Hepatocyte (in vitro differentiated cells): ENCODE measurements around the gene MIPOL1. TPM values are rescaled to one million over a fixed set of nuclear protein-coding genes. Genes with fewer than 3 reads are reported as not detected.
"Not testable (repeated sequence)": the region's sequence is repeated elsewhere in the genome, so short reads cannot be mapped to it uniquely, and the experiment has no call there.

ENCODE experiments used
- DNase-seq: peaks from one replicate; pipeline ENCODE4 v3.0.0-alpha.2; 2016; ENCODE audit warnings: low spot score
- H2AFZ ChIP-seq: fragments of 200-600 bp; sonication (generic); 2 replicates; pipeline ENCODE4 v1.6.0; 2016; ENCODE audit warnings: antibody characterized with exemption, mild to moderate bottlenecking
- H3K27ac ChIP-seq: fragments of 200-600 bp; sonication (generic); 2 replicates; pipeline ENCODE4 v1.5.1; 2016; ENCODE audit warnings: mild to moderate bottlenecking
- H3K27me3 ChIP-seq: fragments of 200-600 bp; sonication (generic); 2 replicates; pipeline ENCODE4 v1.6.1; 2016
- H3K36me3 ChIP-seq: fragments of 200-600 bp; sonication (generic); replicated peaks from 2 replicates; pipeline ENCODE4 v1.5.1; 2016; ENCODE audit warnings: low read depth; ENCODE audit not compliant: insufficient read depth
- H3K4me1 ChIP-seq: fragments of 200-600 bp; sonication (generic); 2 replicates; pipeline ENCODE4 v1.5.1; 2016; ENCODE audit warnings: mild to moderate bottlenecking, moderate library complexity; ENCODE audit not compliant: insufficient read depth
- H3K4me2 ChIP-seq: fragments of 200-600 bp; sonication (generic); 2 replicates; pipeline ENCODE4 v1.6.0; 2016
- H3K4me3 ChIP-seq: fragments of 200-600 bp; sonication (generic); 2 replicates; pipeline ENCODE4 v1.5.1; 2016; ENCODE audit warnings: mild to moderate bottlenecking
- H3K79me2 ChIP-seq: fragments of 200-600 bp; sonication (generic); 2 replicates; pipeline ENCODE4 v1.6.0; 2017; ENCODE audit warnings: mild to moderate bottlenecking
- H3K9me2 ChIP-seq: fragments of 200-600 bp; sonication (generic); replicated peaks from 2 replicates; pipeline ENCODE4 v1.6.0; 2017; ENCODE audit warnings: mild to moderate bottlenecking; ENCODE audit not compliant: insufficient read depth
- H3K9me3 ChIP-seq: fragments of 200-600 bp; sonication (generic); 2 replicates; pipeline ENCODE4 v1.5.1; 2016; ENCODE audit warnings: low read depth, mild to moderate bottlenecking
- H4K20me1 ChIP-seq: fragments of 200-600 bp; sonication (generic); 2 replicates; pipeline ENCODE4 v1.6.0; 2016; ENCODE audit warnings: mild to moderate bottlenecking; ENCODE audit not compliant: insufficient read depth, poor library complexity, severe bottlenecking
- EZH2 ChIP-seq: fragments of 200-600 bp; sonication (generic); IDR thresholded peaks from 2 replicates; pipeline ENCODE4 v1.6.1; 2016; ENCODE audit warnings: antibody characterized with exemption, mild to moderate bottlenecking, borderline replicate concordance
- EZH2phosphoT487 ChIP-seq: fragments of 200-600 bp; sonication (generic); IDR thresholded peaks from one replicate; pipeline ENCODE4 v1.6.1; 2018; ENCODE audit warnings: antibody characterized with exemption, mild to moderate bottlenecking, low read depth, moderate library complexity; ENCODE audit not compliant: unreplicated experiment, severe bottlenecking
- WGBS: methylation state at CpG from one replicate; pipeline ENCODE4 v1.1.6; 2016; ENCODE audit warnings: low lambda C conversion rate; ENCODE audit errors: missing lambda C conversion rate; 5-methylcytosine and 5-hydroxymethylcytosine counted together
- polyA plus RNA-seq: library from polyadenylated mRNA; unstranded; fragments of >200 nt; fragmentation: Nextera tagmentation; extraction: Ambion mirVana; gene quantifications from 2 replicates; pipeline ENCODE4 v1.2.1, GENCODE V29; 2016
- total RNA-seq: library from RNA; depleted of rRNA; stranded (reverse); fragments of >200 nt; gene quantifications from 2 replicates; pipeline ENCODE4 v1.2.3, GENCODE V29; 2014
- TF ChIP-seq, protein P1 (sequence below): fragments of 200-600 bp; sonication (generic); IDR thresholded peaks from 2 replicates; pipeline ENCODE4 v1.5.1; 2016; ENCODE audit warnings: antibody characterized with exemption, mild to moderate bottlenecking; ENCODE audit not compliant: poor library complexity

Gene MIPOL1
- total and polyA plus RNA-seq, 2 experiments from 2014 or later, result 2.6 to 16.6 TPM

DNA sequence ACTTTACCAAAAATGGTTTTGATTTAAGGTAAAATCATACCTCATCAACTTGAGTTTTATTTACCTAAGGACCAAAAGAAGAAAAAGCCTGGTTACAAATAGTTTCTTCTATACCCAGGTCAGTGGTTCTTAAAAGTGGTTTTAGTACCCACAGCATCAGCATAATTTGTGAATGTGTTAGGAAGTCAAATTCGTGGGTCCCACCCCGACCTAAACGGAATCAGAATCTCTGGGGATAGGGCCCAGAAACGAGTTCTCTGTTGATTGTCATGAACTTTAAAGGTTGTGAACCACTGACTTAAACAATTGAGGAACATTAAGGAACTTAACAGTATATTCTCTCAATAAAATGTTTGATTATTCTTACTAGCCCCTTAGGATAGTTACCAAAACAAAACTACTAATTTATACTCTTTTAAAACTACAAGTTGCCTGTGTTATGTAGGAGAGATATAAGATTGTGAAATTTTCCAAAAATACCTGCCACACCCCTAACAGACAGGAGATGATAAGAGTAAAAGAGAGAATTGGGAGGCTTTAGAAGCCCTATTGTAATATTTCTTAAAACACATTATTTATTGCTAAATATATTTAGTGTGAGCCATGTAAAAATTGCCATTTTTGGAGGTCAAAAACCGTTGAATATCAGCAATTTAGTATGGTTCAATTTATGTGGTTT, 24.7 kb upstream of the MIPOL1 start:
- Histone ChIP-seq H3K9me2 (no peaks in the 10 kb centered on the region), H3K4me2 (peak overlapping the region; percentile 83), H4K20me1 (no peaks in the 10 kb centered on the region), H2AFZ (peak overlapping the region; percentile 89), H3K4me1 (peaks cover 10% of the 10 kb centered on the region), H3K27ac (peak overlapping the region; percentile 97), H3K27me3 (no peaks in the 10 kb centered on the region), H3K79me2 (peaks cover 5% of the 10 kb centered on the region), H3K9me3 (no peaks in the 10 kb centered on the region), H3K4me3 (peak overlapping the region; percentile 73), H3K36me3 (no peaks in the 10 kb centered on the region)
- WGBS, result 73% methylated on average over 5 of the region's 5 CpGs
- no peak for DNase-seq
- TF ChIP-seq EZH2 (no peak), EZH2phosphoT487 (no peak)
- TF ChIP-seq, protein P1, sequence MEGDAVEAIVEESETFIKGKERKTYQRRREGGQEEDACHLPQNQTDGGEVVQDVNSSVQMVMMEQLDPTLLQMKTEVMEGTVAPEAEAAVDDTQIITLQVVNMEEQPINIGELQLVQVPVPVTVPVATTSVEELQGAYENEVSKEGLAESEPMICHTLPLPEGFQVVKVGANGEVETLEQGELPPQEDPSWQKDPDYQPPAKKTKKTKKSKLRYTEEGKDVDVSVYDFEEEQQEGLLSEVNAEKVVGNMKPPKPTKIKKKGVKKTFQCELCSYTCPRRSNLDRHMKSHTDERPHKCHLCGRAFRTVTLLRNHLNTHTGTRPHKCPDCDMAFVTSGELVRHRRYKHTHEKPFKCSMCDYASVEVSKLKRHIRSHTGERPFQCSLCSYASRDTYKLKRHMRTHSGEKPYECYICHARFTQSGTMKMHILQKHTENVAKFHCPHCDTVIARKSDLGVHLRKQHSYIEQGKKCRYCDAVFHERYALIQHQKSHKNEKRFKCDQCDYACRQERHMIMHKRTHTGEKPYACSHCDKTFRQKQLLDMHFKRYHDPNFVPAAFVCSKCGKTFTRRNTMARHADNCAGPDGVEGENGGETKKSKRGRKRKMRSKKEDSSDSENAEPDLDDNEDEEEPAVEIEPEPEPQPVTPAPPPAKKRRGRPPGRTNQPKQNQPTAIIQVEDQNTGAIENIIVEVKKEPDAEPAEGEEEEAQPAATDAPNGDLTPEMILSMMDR, result no peak

DNA sequence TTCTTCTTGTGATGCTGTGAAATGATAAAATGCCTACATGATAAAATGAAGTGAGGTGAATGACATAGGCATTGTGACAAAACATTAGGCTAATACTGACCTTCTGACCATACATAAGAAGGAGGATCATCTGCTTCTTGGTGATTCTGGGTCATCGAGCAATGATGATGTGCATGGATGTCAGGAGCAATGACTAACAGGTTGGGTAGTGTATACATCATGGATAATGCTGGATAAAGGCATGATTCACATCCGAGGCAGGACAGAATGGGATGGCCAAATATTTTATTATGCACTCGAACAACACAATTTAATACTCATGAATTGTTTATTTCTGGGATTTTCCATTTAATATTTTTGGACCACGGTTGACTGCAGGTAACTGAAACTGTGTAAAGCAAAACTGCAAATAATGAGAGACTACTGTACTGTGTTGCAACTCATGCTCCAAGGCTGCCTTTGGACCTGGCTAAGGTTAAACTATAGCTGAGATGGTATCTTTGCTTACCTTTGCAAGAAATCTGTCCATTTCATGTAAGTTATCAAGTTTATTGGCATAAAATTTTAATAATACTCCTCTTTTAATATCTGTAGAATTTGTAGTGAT, 17.7 kb upstream of the MIPOL1 start:
- Histone ChIP-seq H2AFZ (no peak overlapping the region), H3K27ac (no peak overlapping the region), H3K4me2 (no peak overlapping the region), H3K4me1 (no peaks in the 10 kb centered on the region), H3K4me3 (no peak overlapping the region), H3K9me3 (no peaks in the 10 kb centered on the region), H3K36me3 (no peaks in the 10 kb centered on the region), H3K27me3 (no peaks in the 10 kb centered on the region), H3K9me2 (no peaks in the 10 kb centered on the region), H4K20me1 (no peaks in the 10 kb centered on the region), H3K79me2 (no peaks in the 10 kb centered on the region)
- DNase-seq, result no peak
- WGBS, result 92% methylated on average over 4 of the region's 4 CpGs
- TF ChIP-seq, protein P1, result no peak
- TF ChIP-seq EZH2 (no peak), EZH2phosphoT487 (no peak)

DNA sequence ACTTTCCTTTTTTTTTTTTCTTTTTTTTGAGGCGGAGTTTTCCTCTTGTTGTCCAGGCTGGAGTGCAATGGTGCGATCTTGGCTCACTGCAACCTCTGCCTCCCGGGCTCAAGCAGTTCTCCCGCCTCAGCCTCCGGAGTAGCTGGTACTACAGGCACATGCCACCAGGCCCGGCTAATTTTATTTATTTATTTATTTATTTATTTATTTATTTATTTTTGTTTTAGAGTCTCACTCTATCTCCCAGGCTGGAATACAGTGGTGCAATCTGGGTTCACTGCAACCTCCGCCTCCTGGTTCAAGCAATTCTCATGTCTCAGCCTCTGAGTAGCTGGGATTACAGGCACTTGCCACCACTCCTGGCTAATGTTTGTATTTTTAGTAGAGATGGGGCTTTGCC, 16.9 kb upstream of the MIPOL1 start:
- WGBS, result 92% methylated on average over 6 of the region's 7 CpGs
- H3K9me3 ChIP-seq, H3K9me2 ChIP-seq, H3K4me2 ChIP-seq, H3K4me3 ChIP-seq, H3K36me3 ChIP-seq, H3K27ac ChIP-seq, H2AFZ ChIP-seq, DNase-seq, H4K20me1 ChIP-seq, H3K27me3 ChIP-seq, H3K79me2 ChIP-seq, H3K4me1 ChIP-seq: not testable (repeated sequence)

GRCh38 chr14:37181441-37181840, 16.3 kb upstream of the MIPOL1 start:
- Histone ChIP-seq H3K27me3 (no peaks in the 10 kb centered on the region), H3K79me2 (no peaks in the 10 kb centered on the region), H3K27ac (no peak overlapping the region), H3K4me1 (no peaks in the 10 kb centered on the region), H2AFZ (no peak overlapping the region), H3K4me3 (no peak overlapping the region), H3K9me3 (no peaks in the 10 kb centered on the region), H3K9me2 (no peaks in the 10 kb centered on the region), H3K36me3 (no peaks in the 10 kb centered on the region), H3K4me2 (no peak overlapping the region), H4K20me1 (no peaks in the 10 kb centered on the region)
- 88% methylated on average over 6 of the region's 6 CpGs for WGBS
- TF ChIP-seq EZH2, result no peak
- TF ChIP-seq, protein P1, result no peak
- TF ChIP-seq EZH2phosphoT487, result no peak
- DNase-seq, result no peak

DNA sequence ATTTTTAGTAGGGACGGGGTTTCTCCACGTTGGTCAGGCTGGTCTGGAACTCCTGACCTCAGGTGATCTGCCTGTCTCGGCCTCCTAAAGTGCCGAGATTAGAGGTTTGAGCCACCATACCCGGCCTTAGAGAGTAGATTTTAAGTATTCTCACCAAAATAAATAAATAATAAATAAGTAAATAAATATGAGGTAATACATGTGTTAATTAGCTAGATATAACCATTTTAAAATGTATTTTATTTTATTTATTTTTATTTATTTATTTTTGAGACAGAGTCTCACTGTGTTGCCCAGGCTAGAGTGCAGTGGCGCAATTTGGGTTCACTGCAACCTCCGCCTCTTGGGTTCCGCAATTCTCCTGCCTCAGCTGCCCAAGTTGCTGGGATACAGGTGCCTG, 13.2 kb upstream of the MIPOL1 start:
- H3K27ac ChIP-seq, H3K9me2 ChIP-seq, H3K4me2 ChIP-seq, H3K36me3 ChIP-seq, H3K79me2 ChIP-seq, DNase-seq, H3K9me3 ChIP-seq, H3K4me3 ChIP-seq, H4K20me1 ChIP-seq, H3K4me1 ChIP-seq, H2AFZ ChIP-seq, H3K27me3 ChIP-seq: not testable (repeated sequence)
- 94% methylated on average over 8 of the region's 8 CpGs for WGBS
